Prostate gland (tissue), 2 donors: Measurements from ENCODE around the gene VWA8. TPM values are rescaled to one million over a fixed set of nuclear protein-coding genes. Genes with fewer than 3 reads are reported as not detected.
A peak's percentile ranks its signal among the peaks of the same experiment; 100 is the strongest.

Experiments used
- DNase-seq: peaks from one replicate; pipeline ENCODE4 v3.0.0-alpha.2; 2019; ENCODE audit warnings: low spot score
- H3K27ac ChIP-seq, 2 donors: fragments of 200-600 bp; sonication (generic); 2 replicates each; pipeline ENCODE4 v1.5.1; 2017 to 2019
- H3K27me3 ChIP-seq: fragments of 200-600 bp; sonication (generic); replicated peaks from 2 replicates; pipeline ENCODE4 v1.5.1; 2019; ENCODE audit not compliant: insufficient read depth
- H3K36me3 ChIP-seq, 2 donors: fragments of 200-600 bp; sonication (generic); 1 replicate in 1 of 2; 2 replicates in 1 of 2; pipeline versions ENCODE4 v1.5.1 to v1.8.1; 2017 to 2019
- H3K4me1 ChIP-seq: fragments of 200-600 bp; sonication (generic); replicated peaks from 2 replicates; pipeline ENCODE4 v1.5.1; 2019
- H3K4me3 ChIP-seq, 2 donors: fragments of 200-600 bp; sonication (generic); 2 replicates each; pipeline ENCODE4 v1.5.1; 2017 to 2019
- H3K9me3 ChIP-seq: fragments of 200-600 bp; sonication (generic); 2 replicates; pipeline ENCODE4 v1.5.1; 2017
- POLR2A ChIP-seq: fragments of 450-650 bp; IDR thresholded peaks from one replicate; pipeline ENCODE4 v1.6.1; 2016; ENCODE audit warnings: antibody characterized with exemption, mild to moderate bottlenecking
- POLR2AphosphoS5 ChIP-seq: sonication (generic); formaldehyde crosslinking; IDR thresholded peaks from one replicate; pipeline ENCODE4 v1.6.1; 2017; ENCODE audit warnings: antibody characterized with exemption
- WGBS: methylation state at CpG from one replicate; pipeline ENCODE4 v1.1.5; 2018; 5-methylcytosine and 5-hydroxymethylcytosine counted together
- intact Hi-C: fragments of 100-400 bp; cut with DNase I; formaldehyde crosslinking; loops from one replicate; pipeline ENCODE4 v1.14.2; 2022
- total RNA-seq, 2 donors: library from RNA; depleted of rRNA; stranded (reverse); fragments of >200 nt; gene quantifications; one replicate each; pipeline ENCODE4 v1.1.0, GENCODE V29; 2016
- TF ChIP-seq, protein P1 (sequence below), 4 experiments: fragments of 200-600 bp in 2 of 4; fragments of 450-650 bp in 2 of 4; sonication (generic) in 2 of 4; IDR thresholded peaks; 1 replicate in 3 of 4; 2 replicates in 1 of 4; pipeline ENCODE4 v1.5.1; 2016 to 2019; ENCODE audit warnings: antibody characterized with exemption in 4 of 4, mild to moderate bottlenecking in 2 of 4, moderate library complexity in 2 of 4

Gene VWA8
- total RNA-seq, 2 donors from 2014 or later, result 18.1 to 21.8 TPM

DNA sequence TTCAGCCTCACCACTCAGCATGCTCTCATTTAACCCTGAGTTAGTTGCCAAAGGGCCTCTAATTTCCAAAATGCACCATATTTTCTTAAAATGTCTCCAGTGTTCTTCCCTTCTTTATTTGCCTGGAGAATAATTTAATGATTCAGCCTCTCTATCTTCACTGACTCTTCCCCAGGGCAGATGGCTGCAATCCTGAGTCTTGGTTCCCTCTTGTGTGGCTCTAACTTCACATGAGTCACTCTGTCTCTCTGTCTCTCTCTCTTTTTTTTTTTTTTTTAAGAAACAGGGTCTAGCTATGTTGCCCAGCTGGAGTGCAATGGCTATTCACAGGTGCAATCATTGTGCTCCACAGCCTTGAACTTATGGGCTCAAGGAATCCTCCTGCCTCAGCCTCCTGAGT lies 251.4 kb downstream of the VWA8 start:
- no peaks in the 10 kb centered on the region for H3K9me3 ChIP-seq
- H3K4me3 ChIP-seq, result no peak overlapping the region
- intact Hi-C loops, result no loop called here
- DNase-seq, result no peak
- H3K27ac ChIP-seq, result no peak overlapping the region
- no peaks in the 10 kb centered on the region for H3K4me1 ChIP-seq
- no peaks in the 10 kb centered on the region for H3K27me3 ChIP-seq
- no peaks in the 10 kb centered on the region for H3K36me3 ChIP-seq
- TF ChIP-seq POLR2AphosphoS5 (no peak), POLR2A (no peak)
- TF ChIP-seq, protein P1, sequence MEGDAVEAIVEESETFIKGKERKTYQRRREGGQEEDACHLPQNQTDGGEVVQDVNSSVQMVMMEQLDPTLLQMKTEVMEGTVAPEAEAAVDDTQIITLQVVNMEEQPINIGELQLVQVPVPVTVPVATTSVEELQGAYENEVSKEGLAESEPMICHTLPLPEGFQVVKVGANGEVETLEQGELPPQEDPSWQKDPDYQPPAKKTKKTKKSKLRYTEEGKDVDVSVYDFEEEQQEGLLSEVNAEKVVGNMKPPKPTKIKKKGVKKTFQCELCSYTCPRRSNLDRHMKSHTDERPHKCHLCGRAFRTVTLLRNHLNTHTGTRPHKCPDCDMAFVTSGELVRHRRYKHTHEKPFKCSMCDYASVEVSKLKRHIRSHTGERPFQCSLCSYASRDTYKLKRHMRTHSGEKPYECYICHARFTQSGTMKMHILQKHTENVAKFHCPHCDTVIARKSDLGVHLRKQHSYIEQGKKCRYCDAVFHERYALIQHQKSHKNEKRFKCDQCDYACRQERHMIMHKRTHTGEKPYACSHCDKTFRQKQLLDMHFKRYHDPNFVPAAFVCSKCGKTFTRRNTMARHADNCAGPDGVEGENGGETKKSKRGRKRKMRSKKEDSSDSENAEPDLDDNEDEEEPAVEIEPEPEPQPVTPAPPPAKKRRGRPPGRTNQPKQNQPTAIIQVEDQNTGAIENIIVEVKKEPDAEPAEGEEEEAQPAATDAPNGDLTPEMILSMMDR (IDR thresholded peaks at IDR 0.05), result no peak

DNA sequence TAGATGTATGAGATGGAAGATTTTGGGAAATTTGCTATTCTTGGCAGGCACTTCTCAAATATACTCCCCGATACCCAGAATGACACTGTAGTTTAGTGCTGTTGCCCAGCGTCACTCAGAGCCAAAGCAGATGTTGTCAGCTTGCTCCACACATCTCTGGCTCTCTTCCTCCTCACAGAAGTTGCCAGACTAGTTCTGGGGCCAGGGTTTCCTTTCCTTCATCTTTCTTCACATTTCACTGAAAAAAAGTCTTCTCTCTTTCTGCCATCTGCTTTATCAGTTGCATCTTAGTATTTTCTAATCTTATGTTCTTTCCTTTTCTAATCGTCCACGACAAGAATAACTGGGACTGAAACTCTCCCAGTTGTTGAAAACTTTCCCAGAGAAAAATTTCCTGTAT lies 252.2 kb downstream of the VWA8 start:
- intact Hi-C loops, result no loop called here
- 20% methylated on average over 4 of the region's 4 CpGs for WGBS
- no peak overlapping the region for H3K4me3 ChIP-seq
- no peaks in the 10 kb centered on the region for H3K27me3 ChIP-seq
- no peaks in the 10 kb centered on the region for H3K36me3 ChIP-seq
- no peaks in the 10 kb centered on the region for H3K9me3 ChIP-seq
- no peak for DNase-seq
- H3K4me1 ChIP-seq, result no peaks in the 10 kb centered on the region
- peak; percentile 22 for TF ChIP-seq POLR2AphosphoS5
- TF ChIP-seq, protein P1 (IDR thresholded peaks at IDR 0.05), result no peak
- H3K27ac ChIP-seq, result peak overlapping the region in 1 of 2 donors; percentile 28

DNA sequence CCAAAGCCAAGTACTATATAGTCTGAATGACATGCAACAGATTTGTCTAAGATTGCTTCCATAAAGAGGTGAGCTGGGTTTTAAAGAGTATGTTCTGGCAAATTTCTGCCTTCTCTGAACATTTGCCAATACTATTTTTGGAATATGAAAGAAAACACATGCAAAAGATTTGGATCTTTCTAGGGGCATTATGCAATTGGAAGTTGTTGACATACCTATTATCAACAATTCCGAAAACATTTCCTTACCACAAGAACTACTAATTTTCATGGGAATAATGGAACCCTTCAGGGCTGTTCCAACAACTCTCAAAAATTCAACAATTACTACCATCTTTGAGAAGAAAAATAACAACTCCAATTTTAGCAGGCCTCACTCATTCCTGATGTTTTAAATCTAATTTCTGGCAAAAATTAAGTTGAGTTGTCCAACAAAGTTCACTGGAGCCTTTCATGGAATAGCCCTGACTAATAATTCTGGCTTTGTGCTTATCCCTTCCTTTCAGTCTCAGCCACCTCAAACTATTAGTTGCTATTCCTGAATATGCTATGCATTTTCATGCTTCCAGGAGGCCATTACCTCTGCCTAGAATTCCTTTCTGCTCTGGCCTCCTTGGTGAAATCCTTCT lies 253.6 kb downstream of the VWA8 start:
- Histone ChIP-seq H3K27me3 (no peaks in the 10 kb centered on the region), H3K27ac (no peak overlapping the region), H3K4me3 (no peak overlapping the region), H3K36me3 (no peaks in the 10 kb centered on the region), H3K9me3 (no peaks in the 10 kb centered on the region), H3K4me1 (no peaks in the 10 kb centered on the region)
- intact Hi-C loops, result no loop called here
- TF ChIP-seq POLR2A, result no peak
- TF ChIP-seq POLR2AphosphoS5, result no peak
- TF ChIP-seq, protein P1 (IDR thresholded peaks at IDR 0.05), result no peak
- WGBS, result 38% methylated on average over 1 of the region's 1 CpG
- no peak for DNase-seq

- no peaks in the 10 kb centered on the region for H3K36me3 ChIP-seq
- H3K9me3 ChIP-seq, result no peaks in the 10 kb centered on the region
- no peaks in the 10 kb centered on the region for H3K27me3 ChIP-seq
- no peaks in the 10 kb centered on the region for H3K4me1 ChIP-seq
- H3K4me3 ChIP-seq, result no peak overlapping the region
- H3K27ac ChIP-seq, result peak overlapping the region in 1 of 2 donors; percentile 9
- TF ChIP-seq POLR2A (no peak), POLR2AphosphoS5 (no peak)
- TF ChIP-seq, protein P1 (IDR thresholded peaks at IDR 0.05), result no peak
- DNase-seq, result no peak
- 70% methylated on average over 1 of the region's 1 CpG for WGBS
- intact Hi-C loops, result no loop called here
Measured at GRCh38 chr13:41706152-41706551, 254.8 kb downstream of the VWA8 start.

DNA sequence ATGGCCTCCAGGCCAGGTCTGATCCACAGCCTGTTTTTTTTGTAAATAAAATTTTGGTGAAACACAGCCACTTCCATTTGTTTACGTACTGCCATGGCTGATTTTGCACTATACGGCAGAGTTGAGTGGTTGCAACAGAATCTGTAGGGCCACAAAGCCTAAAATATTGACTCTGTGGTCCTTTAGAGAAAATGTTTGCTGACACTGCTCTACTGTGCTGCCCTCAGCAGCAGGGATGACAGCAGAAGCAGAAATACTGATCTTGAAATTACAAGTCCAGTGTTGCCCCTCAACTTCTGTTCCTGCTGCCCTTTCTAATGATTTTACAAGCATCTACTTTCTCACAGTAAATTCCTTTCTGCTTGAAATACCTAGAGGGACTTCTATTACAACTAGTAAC lies 258.4 kb downstream of the VWA8 start:
- intact Hi-C loops, result no loop called here
- WGBS, result 77% methylated on average over 2 of the region's 2 CpGs

More for the DNA sequence above, 258.4 kb downstream of the VWA8 start:
- TF ChIP-seq, protein P1 (IDR thresholded peaks at IDR 0.05), result no peak
- no peak for TF ChIP-seq POLR2AphosphoS5
- TF ChIP-seq POLR2A, result no peak
- Histone ChIP-seq H3K27ac (no peak overlapping the region), H3K36me3 (no peaks in the 10 kb centered on the region), H3K9me3 (no peaks in the 10 kb centered on the region), H3K27me3 (no peaks in the 10 kb centered on the region), H3K4me3 (no peak overlapping the region), H3K4me1 (no peaks in the 10 kb centered on the region)
- no peak for DNase-seq
